Activated CD8-positive, alpha-beta memory T cell treated with anti-CD3 and anti-CD28 coated beads, Interleukin-2, amount 50 U/mL, for 24 hours (primary cell): ENCODE data around the gene THBS4.

ENCODE experiments used
- DNase-seq: peaks from one replicate; pipeline ENCODE4 v3.0.0-alpha.2; 2020; ENCODE audit errors: extremely low read depth

The THBS4 gene

GRCh38 chr5:80116465-80116864, 81.3 kb downstream of the THBS4 start:
- DNase-seq = no peak

GRCh38 chr5:80117446-80117845, 82.3 kb downstream of the THBS4 start:
- DNase-seq = no peak

- no peak for DNase-seq
These were observed 84.2 kb downstream of the THBS4 start for GRCh38 chr5:80119372-80119771.

- no peak for DNase-seq
These were observed 87.4 kb downstream of the THBS4 start for GRCh38 chr5:80122579-80122978.

- DNase-seq = no peak
These were observed 89.2 kb downstream of the THBS4 start for GRCh38 chr5:80124121-80124918.

GRCh38 chr5:80125022-80125961, 90.1 kb downstream of the THBS4 start:
- no peak for DNase-seq

- DNase-seq = no peak
These were observed 90.9 kb downstream of the THBS4 start for GRCh38 chr5:80125962-80126480.

- DNase-seq = no peak
These were observed 92.0 kb downstream of the THBS4 start for GRCh38 chr5:80127116-80127552.

- DNase-seq = no peak
These were observed 93.0 kb downstream of the THBS4 start for GRCh38 chr5:80128141-80128540.

- DNase-seq = no peak
These were observed 94.0 kb downstream of the THBS4 start for GRCh38 chr5:80129146-80129545.
